Ishikawa (cell line): ENCODE data around the gene PNPO.
A peak's percentile ranks its signal among the peaks of the same experiment; 100 is the strongest.

ENCODE experiments used
- CEBPB ChIP-seq: IDR thresholded peaks from 2 replicates; pipeline ENCODE4 v1.6.1; 2012
- CREB1 ChIP-seq: IDR thresholded peaks from 2 replicates; pipeline ENCODE4 v1.6.1; 2012; ENCODE audit warnings: low read depth
- EGR1 ChIP-seq: IDR thresholded peaks from 2 replicates; pipeline ENCODE4 v1.6.1; 2012
- EP300 ChIP-seq: IDR thresholded peaks from 2 replicates; pipeline ENCODE4 v1.6.1; 2012; ENCODE audit warnings: borderline replicate concordance
- FOXM1 ChIP-seq: IDR thresholded peaks from 2 replicates; pipeline ENCODE4 v1.6.1; 2012; ENCODE audit warnings: low read depth, borderline replicate concordance
- NFIC ChIP-seq: IDR thresholded peaks from 2 replicates; pipeline ENCODE4 v1.6.1; 2012
- RAD21 ChIP-seq: IDR thresholded peaks from 2 replicates; pipeline ENCODE4 v1.6.1; 2012; ENCODE audit warnings: low read depth
- TAF1 ChIP-seq: IDR thresholded peaks from 2 replicates; pipeline ENCODE4 v1.6.1; 2012; ENCODE audit warnings: low read depth, mild to moderate bottlenecking
- TCF12 ChIP-seq: IDR thresholded peaks from 2 replicates; pipeline ENCODE4 v1.6.1; 2012; ENCODE audit warnings: low read depth
- TEAD4 ChIP-seq: IDR thresholded peaks from 2 replicates; pipeline ENCODE4 v1.6.1; 2012
- YY1 ChIP-seq: IDR thresholded peaks from 2 replicates; pipeline ENCODE4 v1.6.1; 2012; ENCODE audit warnings: low read depth
- ZBTB7A ChIP-seq: IDR thresholded peaks from 2 replicates; pipeline ENCODE4 v1.6.1; 2012; ENCODE audit warnings: low read depth
- TF ChIP-seq, protein P1 (sequence below): IDR thresholded peaks from 2 replicates; pipeline ENCODE4 v1.6.1; 2012
- TF ChIP-seq, protein P2 (sequence below): IDR thresholded peaks from 2 replicates; pipeline ENCODE4 v1.6.1; 2012
- TF ChIP-seq, protein P3 (sequence below): IDR thresholded peaks from 2 replicates; pipeline ENCODE4 v1.6.1; 2012; ENCODE audit warnings: low read depth, mild to moderate bottlenecking

PNPO gene

GRCh38 chr17:47949197-47949759, 7.9 kb downstream of the PNPO start:
- no peak for TF ChIP-seq TEAD4
- TF ChIP-seq TCF12 = 0 out of 2 replicates have a peak, but pooled peaks have one; percentile 17
- no peak for TF ChIP-seq NFIC
- peak; percentile 95 for TF ChIP-seq RAD21
- TF ChIP-seq EGR1 = peak; percentile 10; the same call in 1 of the 2 replicates

- TF ChIP-seq, protein P1, sequence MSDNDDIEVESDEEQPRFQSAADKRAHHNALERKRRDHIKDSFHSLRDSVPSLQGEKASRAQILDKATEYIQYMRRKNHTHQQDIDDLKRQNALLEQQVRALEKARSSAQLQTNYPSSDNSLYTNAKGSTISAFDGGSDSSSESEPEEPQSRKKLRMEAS = no peak
- TF ChIP-seq TAF1 (no peak), FOXM1 (no peak), TEAD4 (no peak), CEBPB (no peak), NFIC (no peak), YY1 (no peak), EGR1 (no peak), TCF12 (no peak), CREB1 (no peak), RAD21 (no peak)
- TF ChIP-seq, protein P2, sequence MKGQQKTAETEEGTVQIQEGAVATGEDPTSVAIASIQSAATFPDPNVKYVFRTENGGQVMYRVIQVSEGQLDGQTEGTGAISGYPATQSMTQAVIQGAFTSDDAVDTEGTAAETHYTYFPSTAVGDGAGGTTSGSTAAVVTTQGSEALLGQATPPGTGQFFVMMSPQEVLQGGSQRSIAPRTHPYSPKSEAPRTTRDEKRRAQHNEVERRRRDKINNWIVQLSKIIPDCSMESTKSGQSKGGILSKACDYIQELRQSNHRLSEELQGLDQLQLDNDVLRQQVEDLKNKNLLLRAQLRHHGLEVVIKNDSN = no peak
- TF ChIP-seq, protein P3, sequence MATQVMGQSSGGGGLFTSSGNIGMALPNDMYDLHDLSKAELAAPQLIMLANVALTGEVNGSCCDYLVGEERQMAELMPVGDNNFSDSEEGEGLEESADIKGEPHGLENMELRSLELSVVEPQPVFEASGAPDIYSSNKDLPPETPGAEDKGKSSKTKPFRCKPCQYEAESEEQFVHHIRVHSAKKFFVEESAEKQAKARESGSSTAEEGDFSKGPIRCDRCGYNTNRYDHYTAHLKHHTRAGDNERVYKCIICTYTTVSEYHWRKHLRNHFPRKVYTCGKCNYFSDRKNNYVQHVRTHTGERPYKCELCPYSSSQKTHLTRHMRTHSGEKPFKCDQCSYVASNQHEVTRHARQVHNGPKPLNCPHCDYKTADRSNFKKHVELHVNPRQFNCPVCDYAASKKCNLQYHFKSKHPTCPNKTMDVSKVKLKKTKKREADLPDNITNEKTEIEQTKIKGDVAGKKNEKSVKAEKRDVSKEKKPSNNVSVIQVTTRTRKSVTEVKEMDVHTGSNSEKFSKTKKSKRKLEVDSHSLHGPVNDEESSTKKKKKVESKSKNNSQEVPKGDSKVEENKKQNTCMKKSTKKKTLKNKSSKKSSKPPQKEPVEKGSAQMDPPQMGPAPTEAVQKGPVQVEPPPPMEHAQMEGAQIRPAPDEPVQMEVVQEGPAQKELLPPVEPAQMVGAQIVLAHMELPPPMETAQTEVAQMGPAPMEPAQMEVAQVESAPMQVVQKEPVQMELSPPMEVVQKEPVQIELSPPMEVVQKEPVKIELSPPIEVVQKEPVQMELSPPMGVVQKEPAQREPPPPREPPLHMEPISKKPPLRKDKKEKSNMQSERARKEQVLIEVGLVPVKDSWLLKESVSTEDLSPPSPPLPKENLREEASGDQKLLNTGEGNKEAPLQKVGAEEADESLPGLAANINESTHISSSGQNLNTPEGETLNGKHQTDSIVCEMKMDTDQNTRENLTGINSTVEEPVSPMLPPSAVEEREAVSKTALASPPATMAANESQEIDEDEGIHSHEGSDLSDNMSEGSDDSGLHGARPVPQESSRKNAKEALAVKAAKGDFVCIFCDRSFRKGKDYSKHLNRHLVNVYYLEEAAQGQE = no peak
Measured at GRCh38 chr17:47949946-47950345, 8.6 kb downstream of the PNPO start.

GRCh38 chr17:47950448-47950847, 9.1 kb downstream of the PNPO start:
- TF ChIP-seq, protein P3 = no peak
- no peak for TF ChIP-seq CEBPB
- TF ChIP-seq, protein P1 = no peak
- TF ChIP-seq, protein P2 = no peak
- no peak for TF ChIP-seq TEAD4
- no peak for TF ChIP-seq NFIC
- no peak for TF ChIP-seq RAD21
- TF ChIP-seq TCF12 = no peak
- no peak for TF ChIP-seq YY1
- no peak for TF ChIP-seq ZBTB7A
- TF ChIP-seq CREB1 = no peak
- TF ChIP-seq EP300 = no peak
- TF ChIP-seq TAF1 = no peak
- no peak for TF ChIP-seq FOXM1

- no peak for TF ChIP-seq CREB1
- TF ChIP-seq, protein P2 = peak; percentile 63
- no peak for TF ChIP-seq RAD21
- TF ChIP-seq, protein P1 = no peak
- TF ChIP-seq EGR1 = no peak
- TF ChIP-seq NFIC = no peak
- TF ChIP-seq YY1 = no peak
- TF ChIP-seq, protein P3 = no peak
Measured at GRCh38 chr17:47952171-47953021, 11.0 kb downstream of the PNPO start.
